ENCODE measurements around the gene RNF220.

The RNF220 gene

GRCh38 chr1:44407430-44408211, 2.6 kb downstream of the RNF220 start:
- no peak for DNase-seq

GRCh38 chr1:44408212-44408582, 3.1 kb downstream of the RNF220 start:
- no peak for DNase-seq

- no peak for DNase-seq
Observed at GRCh38 chr1:44408632-44409602, 3.9 kb downstream of the RNF220 start.

GRCh38 chr1:44409757-44410156, 4.7 kb downstream of the RNF220 start:
- no peak for DNase-seq

- DNase-seq = no peak
Observed at GRCh38 chr1:44411861-44412260, 6.8 kb downstream of the RNF220 start.

GRCh38 chr1:44412601-44413000, 7.5 kb downstream of the RNF220 start:
- DNase-seq = no peak

- no peak for DNase-seq
Observed at GRCh38 chr1:44413740-44414139, 8.7 kb downstream of the RNF220 start.

GRCh38 chr1:44415013-44415412, 10.0 kb downstream of the RNF220 start:
- DNase-seq = no peak

- DNase-seq = no peak
Observed at GRCh38 chr1:44416408-44416807, 11.4 kb downstream of the RNF220 start.

GRCh38 chr1:44417351-44418021, 12.4 kb downstream of the RNF220 start:
- DNase-seq = no peak

GRCh38 chr1:44418022-44418673, 13.1 kb downstream of the RNF220 start:
- no peak for DNase-seq

GRCh38 chr1:44419901-44420300, 14.8 kb downstream of the RNF220 start:
- DNase-seq = no peak

- no peak for DNase-seq
Observed at GRCh38 chr1:44420535-44420934, 15.5 kb downstream of the RNF220 start.

GRCh38 chr1:44421446-44421884, 16.4 kb downstream of the RNF220 start:
- no peak for DNase-seq

- no peak for DNase-seq
Observed at GRCh38 chr1:44422161-44422560, 17.1 kb downstream of the RNF220 start.

GRCh38 chr1:44423591-44424537, 18.8 kb downstream of the RNF220 start:
- peak; percentile 59 for DNase-seq

GRCh38 chr1:44424747-44425146, 19.7 kb downstream of the RNF220 start:
- DNase-seq = no peak

GRCh38 chr1:44425341-44426082, 20.5 kb downstream of the RNF220 start:
- no peak for DNase-seq

- DNase-seq = no peak
Observed at GRCh38 chr1:44431861-44432260, 26.8 kb downstream of the RNF220 start.

GRCh38 chr1:44433209-44433608, 28.2 kb downstream of the RNF220 start:
- no peak for DNase-seq
